LNCAP (cell line): ENCODE measurements around the gene DOCK11.

Source experiments
- TF ChIP-seq, protein P1 (sequence below): fragments of 450-650 bp; IDR thresholded peaks from 2 replicates; pipeline ENCODE4 v1.5.1; 2017; ENCODE audit warnings: mild to moderate bottlenecking

The DOCK11 gene

DNA sequence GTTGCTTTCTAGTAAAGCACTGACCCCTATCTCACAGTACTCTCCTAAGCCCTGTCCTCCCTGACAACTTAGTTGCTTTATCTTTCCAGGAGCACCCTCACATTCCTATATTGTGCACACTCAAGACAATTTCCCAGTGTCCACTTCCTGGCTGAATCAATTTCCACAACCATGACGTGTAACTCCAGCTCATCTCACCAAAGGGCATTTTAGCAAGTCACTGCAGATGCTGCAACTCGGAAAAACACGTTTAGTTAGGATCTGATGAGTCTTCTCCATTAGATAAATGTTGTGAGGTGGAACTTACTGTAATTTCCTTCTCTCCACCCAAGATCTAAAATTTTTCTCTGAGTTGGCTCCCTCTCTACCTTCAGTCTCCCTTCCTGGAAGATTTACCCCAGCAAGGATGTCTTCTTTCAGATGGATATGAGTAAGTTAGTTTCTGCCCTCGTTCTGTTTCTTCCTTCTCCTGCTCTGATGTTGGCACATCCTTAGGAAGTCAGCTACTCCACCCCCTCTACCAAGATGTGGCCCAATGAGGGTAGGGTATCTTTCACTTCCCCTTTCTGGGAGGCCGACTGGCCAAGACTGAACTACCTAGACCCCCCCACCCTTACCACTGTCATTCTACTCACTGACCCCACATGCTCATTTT lies 203.0 kb downstream of the DOCK11 start:
- TF ChIP-seq, protein P1, sequence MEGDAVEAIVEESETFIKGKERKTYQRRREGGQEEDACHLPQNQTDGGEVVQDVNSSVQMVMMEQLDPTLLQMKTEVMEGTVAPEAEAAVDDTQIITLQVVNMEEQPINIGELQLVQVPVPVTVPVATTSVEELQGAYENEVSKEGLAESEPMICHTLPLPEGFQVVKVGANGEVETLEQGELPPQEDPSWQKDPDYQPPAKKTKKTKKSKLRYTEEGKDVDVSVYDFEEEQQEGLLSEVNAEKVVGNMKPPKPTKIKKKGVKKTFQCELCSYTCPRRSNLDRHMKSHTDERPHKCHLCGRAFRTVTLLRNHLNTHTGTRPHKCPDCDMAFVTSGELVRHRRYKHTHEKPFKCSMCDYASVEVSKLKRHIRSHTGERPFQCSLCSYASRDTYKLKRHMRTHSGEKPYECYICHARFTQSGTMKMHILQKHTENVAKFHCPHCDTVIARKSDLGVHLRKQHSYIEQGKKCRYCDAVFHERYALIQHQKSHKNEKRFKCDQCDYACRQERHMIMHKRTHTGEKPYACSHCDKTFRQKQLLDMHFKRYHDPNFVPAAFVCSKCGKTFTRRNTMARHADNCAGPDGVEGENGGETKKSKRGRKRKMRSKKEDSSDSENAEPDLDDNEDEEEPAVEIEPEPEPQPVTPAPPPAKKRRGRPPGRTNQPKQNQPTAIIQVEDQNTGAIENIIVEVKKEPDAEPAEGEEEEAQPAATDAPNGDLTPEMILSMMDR = no peak

DNA sequence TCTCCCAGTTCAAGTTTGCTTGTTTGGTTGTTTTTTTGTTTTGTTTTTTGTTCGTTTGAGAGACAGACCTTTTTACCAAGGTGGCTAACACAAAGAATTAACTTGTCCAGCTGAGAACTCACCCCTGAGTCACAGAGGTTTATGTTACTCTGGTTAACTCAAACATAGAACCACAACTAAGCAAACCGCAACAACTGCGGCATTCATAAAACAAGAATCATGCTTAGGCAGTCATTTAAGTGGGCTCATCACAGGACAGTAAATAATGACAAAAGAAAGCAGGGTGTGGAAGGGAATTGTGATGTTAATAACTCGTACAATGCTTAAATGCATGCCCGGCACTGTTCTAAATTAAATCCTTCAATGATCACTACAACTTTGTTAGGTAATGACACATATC lies 207.1 kb downstream of the DOCK11 start:
- TF ChIP-seq, protein P1 = no peak

DNA sequence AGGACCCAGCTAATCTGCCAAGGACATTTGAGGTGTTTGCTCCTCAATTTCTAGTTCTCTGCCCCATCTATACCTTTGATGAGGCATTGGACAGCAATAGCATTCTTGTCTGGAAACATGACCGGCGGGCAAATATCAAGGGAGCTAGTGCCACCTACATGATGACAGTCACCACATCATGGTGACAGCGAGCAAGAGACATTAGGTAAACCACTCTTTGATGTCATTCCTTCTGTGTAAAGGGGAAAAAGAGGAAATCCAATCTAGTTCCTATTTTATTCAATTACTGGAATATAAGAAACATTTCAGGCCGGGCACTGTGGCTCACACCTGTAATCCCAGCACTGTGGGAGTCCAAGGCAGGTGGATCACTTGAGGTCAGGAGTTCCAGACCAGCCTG lies 211.1 kb downstream of the DOCK11 start:
- TF ChIP-seq, protein P1 = no peak

DNA sequence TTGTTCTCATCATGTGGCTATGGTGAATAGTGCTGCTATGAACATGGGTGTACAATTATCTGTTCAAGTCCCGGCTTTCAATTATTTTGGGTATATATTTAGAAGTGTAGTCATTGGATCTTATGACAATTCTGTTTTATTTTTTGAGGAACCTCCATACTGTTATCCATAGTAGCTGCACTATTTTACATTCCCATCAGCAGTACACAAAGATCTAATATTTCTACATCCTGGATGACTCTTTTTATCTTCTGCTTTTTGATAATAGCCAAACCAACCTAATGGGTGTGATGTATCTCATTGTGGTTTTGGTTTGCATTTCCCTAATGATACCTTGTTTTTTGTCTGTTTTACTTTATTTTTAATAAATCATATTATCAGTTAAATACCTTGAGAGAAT lies 218.9 kb downstream of the DOCK11 start:
- TF ChIP-seq, protein P1 = no peak

DNA sequence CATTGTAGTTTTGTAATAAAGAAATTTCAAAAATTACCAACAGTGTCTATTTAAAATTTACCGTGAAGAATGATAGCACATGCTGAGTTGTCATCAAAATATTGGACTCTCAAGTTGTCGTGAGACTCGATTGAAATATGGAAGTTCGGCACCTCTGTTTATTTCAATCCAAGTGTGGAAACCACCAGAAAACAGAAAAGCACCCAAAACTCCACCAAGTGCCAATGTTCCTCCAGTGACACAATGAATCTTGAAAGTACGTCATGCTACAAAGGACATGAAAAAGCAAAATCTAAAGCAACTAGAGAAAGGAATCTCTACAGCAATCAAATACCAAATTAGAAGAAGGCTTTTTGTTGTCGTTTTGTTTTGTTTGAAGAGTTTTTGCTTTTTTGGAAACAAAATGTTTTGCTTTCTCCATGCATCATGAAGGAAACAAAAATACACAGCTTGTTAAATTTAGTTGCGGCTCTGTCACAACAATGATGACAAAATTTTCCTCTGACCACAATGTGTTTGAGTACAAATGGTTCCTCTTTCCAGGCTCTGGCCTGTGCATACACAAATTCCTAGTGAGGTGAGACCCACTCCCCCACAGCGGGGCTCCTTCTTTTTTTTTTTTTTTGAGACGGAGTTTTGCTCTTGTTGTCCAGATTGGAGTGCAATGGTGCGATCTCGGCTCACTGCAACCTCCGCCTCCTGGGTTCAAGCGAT lies 222.2 kb downstream of the DOCK11 start:
- TF ChIP-seq, protein P1 = no peak

DNA sequence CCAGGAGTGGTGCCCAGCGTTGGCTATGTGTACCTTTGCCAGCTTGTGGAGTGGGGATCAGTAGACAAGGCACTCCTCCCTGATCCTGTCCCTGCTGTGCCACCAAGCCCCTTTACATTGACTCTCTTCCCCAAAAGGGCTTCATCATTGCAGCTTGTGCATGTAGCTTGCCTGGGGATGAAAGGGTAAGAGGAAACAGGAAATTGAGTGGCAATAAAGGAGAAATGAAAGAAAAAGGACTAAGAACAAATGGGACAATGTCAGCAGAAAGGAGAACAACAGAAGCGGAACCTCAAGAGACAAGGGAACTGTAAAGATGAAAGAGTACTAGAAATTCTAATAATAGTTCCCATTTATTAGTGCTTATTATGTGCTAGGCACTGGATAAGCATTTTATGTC lies 223.1 kb downstream of the DOCK11 start:
- TF ChIP-seq, protein P1 = no peak

DNA sequence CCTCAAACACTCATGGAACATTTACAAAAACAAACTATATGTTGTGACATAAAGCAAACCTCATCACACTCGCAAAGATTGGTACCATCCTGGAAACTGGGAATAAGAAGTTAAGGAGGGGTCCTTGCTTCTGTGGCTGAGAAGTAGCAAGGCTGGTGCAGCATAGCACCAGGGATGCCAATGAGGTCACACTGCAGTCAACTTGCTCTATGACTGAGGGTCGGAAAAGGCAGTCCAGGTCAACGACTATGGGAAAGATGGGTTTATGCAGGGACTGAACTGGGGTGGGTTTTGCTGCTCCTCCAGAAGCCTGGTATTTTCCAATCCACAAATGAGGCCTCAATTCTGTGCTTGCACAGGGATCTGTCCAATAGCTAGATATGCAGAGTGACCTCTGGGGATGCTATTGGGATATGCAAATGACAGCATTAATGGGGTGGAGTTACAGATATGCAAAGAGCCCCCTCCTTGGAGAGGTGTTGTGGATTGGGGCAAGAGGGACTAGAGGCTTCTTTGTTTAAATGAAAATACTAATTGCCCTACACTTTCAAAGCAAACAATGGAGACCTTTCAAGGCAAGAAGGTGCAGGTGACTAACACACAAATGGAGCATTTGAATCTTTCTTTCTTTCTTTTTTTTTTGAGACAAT lies 224.6 kb downstream of the DOCK11 start:
- TF ChIP-seq, protein P1 = no peak
